K562 (cell line): ENCODE results near the gene TESK2. TPM values are rescaled to one million over a fixed set of nuclear protein-coding genes. Genes with fewer than 3 reads are reported as not detected.
A peak's percentile ranks its signal among the peaks of the same experiment; 100 is the strongest.

ENCODE experiments used
- BACH1 ChIP-seq: fragments of 200-800 bp; sonication (Bioruptor generic); IDR thresholded peaks from 2 replicates; pipeline ENCODE4 v1.6.1; 2016; ENCODE audit warnings: missing genetic modification characterization, missing compliant biosample characterization
- CBX8 ChIP-seq: fragments of 200-600 bp; sonication (generic); IDR thresholded peaks from 2 replicates; pipeline ENCODE4 v1.6.1; 2012; ENCODE audit warnings: borderline replicate concordance, mixed run types, low read depth, mild to moderate bottlenecking, moderate library complexity, mixed read lengths, low read length, control low read depth, inconsistent platforms; ENCODE audit not compliant: poor library complexity, severe bottlenecking; ENCODE audit errors: extremely low read depth
- NRF1 ChIP-seq, 2 experiments: fragments of 450-650 bp; IDR thresholded peaks in 1 of 2; conservative IDR thresholded peaks in 1 of 2; 2 replicates each; pipeline ENCODE4 v1.6.1; 2014; ENCODE audit warnings: mild to moderate bottlenecking in 2 of 2
- POU5F1 ChIP-seq: fragments of 150-350 bp; IDR thresholded peaks from 2 replicates; pipeline ENCODE4 v1.6.1; 2014; ENCODE audit warnings: borderline replicate concordance, low read length, low read depth, mild to moderate bottlenecking; ENCODE audit not compliant: partially characterized antibody
- RBBP5 ChIP-seq: fragments of 200-600 bp; sonication (generic); IDR thresholded peaks from 2 replicates; pipeline ENCODE4 v1.6.1; 2012; ENCODE audit warnings: borderline replicate concordance, mild to moderate bottlenecking, low read length, control low read depth, inconsistent platforms; ENCODE audit not compliant: insufficient read depth, poor library complexity, severe bottlenecking
- SP1 ChIP-seq: sonication (generic); formaldehyde crosslinking; IDR thresholded peaks from 2 replicates; pipeline ENCODE4 v1.8.1; 2022; ENCODE audit warnings: mild to moderate bottlenecking, missing genetic modification reagents
- SREBF2 ChIP-seq: sonication (generic); formaldehyde crosslinking; IDR thresholded peaks from 2 replicates; pipeline ENCODE4 v1.4.0; 2020; ENCODE audit warnings: mild to moderate bottlenecking, missing genetic modification reagents
- THAP12 ChIP-seq: fragments of 250-450 bp; sonication (Bioruptor Pico); IDR thresholded peaks from 2 replicates; pipeline ENCODE4 v1.9.0; 2021; ENCODE audit warnings: mild to moderate bottlenecking, inconsistent platforms
- ZBTB5 ChIP-seq: fragments of 450-650 bp; IDR thresholded peaks from 2 replicates; pipeline ENCODE4 v1.6.1; 2017; ENCODE audit warnings: antibody characterized with exemption
- ZNF174 ChIP-seq: fragments of 250-450 bp; sonication (Bioruptor Pico); IDR thresholded peaks from 2 replicates; pipeline ENCODE4 v1.4.0; 2020; ENCODE audit warnings: mild to moderate bottlenecking
- ZNF764 ChIP-seq: fragments of 250-450 bp; sonication (Bioruptor Pico); IDR thresholded peaks from 2 replicates; pipeline ENCODE4 v1.4.0; 2020; ENCODE audit warnings: low read depth, mild to moderate bottlenecking, moderate library complexity
- ZNF79 ChIP-seq: fragments of 250-450 bp; sonication (Bioruptor Pico); IDR thresholded peaks from 2 replicates; pipeline ENCODE4 v1.4.0; 2020; ENCODE audit warnings: low read depth, mild to moderate bottlenecking, moderate library complexity
- polyA plus RNA-seq, 8 experiments: library from polyadenylated mRNA; depleted of rRNA in 4 of 8; stranded (reverse) in 5 of 8; unstranded in 3 of 8; fragments of >200 nt; fragmentation: Nextera tagmentation in 2 of 8; fragmentation: Illumina TruSeq in 1 of 8; extraction: Ambion mirVana in 2 of 8; extraction: Trizol in 1 of 8; gene quantifications; 2 replicates each; pipeline versions ENCODE4 v1.2.1 to v1.2.3, GENCODE V29; 2011 to 2014; ENCODE audit warnings: inconsistent platforms in 1 of 8, missing spikeins in 1 of 8
- total RNA-seq, 7 experiments: library from RNA; depleted of rRNA in 6 of 7; stranded (reverse); fragments of >200 nt in 6 of 7; fragmentation: Illumina TruSeq in 2 of 7; extraction: Trizol in 2 of 7; gene quantifications; 2 replicates each; pipeline versions ENCODE4 v1.2.1 to v1.2.3, GENCODE V29; 2011 to 2021; ENCODE audit warnings: low replicate concordance in 1 of 7

TESK2 gene
- total and polyA plus RNA-seq, 9 of the 15 experiments (the other 6 are each of a cell fraction or from before 2014, with no cell fraction given): 1.6 to 5.3 (median 3.7) TPM

GRCh38 chr1:45521413-45522323 is 30.7 kb upstream of the TESK2 start, which contains the start of gene PRDX1 (continued):
- TF ChIP-seq ZBTB5 (no peak), ZNF174 (CRISPR knock-in tag) (no peak), BACH1 (tag) (peak; percentile 79; the same call in 1 of the 2 replicates), POU5F1 (no peak), RBBP5 (peak; percentile 69), THAP12 (peak; percentile 96), CBX8 (no peak), ZNF764 (CRISPR knock-in tag) (no peak), SREBF2 (CRISPR knock-in tag) (no peak), ZNF79 (CRISPR knock-in tag) (no peak), SP1 (CRISPR knock-in tag) (peak; percentile 97), NRF1 (conservative IDR thresholded peaks at IDR 0.05 in 1 of 2, IDR thresholded peaks at IDR 0.05 in 1 of 2) (peak; percentile 64 to 68)
